GM19193 (cell line): ENCODE measurements around the gene KCNG3.

Experiments
- POLR2A ChIP-seq: IDR thresholded peaks from 4 replicates; pipeline ENCODE4 v1.6.1; 2011; ENCODE audit not compliant: insufficient read depth, insufficient read length; ENCODE audit errors: extremely low read depth

KCNG3 gene

DNA sequence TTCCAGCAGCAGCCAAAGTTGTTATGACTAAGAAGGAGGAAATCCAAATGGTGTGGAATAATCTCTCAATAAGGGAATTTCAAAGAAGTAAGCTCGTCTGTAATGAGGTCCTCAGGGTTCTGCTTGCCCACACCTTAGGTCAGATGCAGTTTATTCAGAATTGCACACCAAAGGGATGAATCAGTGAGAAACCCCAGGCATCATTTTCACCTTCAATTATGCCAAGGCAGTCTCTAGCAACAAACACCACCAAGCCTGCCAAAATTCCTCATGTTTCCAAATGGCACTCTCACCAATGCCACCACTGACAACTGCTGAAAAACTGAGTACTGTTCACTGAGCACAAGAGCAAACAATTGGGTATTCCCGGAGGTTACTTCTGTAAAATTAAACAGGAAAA, 43.6 kb downstream of the KCNG3 start:
- TF ChIP-seq POLR2A: no peak

- TF ChIP-seq POLR2A: no peak
Measured at GRCh38 chr2:42449163-42450087, 44.4 kb downstream of the KCNG3 start.

GRCh38 chr2:42448163-42448562, 45.6 kb downstream of the KCNG3 start:
- no peak for TF ChIP-seq POLR2A

DNA sequence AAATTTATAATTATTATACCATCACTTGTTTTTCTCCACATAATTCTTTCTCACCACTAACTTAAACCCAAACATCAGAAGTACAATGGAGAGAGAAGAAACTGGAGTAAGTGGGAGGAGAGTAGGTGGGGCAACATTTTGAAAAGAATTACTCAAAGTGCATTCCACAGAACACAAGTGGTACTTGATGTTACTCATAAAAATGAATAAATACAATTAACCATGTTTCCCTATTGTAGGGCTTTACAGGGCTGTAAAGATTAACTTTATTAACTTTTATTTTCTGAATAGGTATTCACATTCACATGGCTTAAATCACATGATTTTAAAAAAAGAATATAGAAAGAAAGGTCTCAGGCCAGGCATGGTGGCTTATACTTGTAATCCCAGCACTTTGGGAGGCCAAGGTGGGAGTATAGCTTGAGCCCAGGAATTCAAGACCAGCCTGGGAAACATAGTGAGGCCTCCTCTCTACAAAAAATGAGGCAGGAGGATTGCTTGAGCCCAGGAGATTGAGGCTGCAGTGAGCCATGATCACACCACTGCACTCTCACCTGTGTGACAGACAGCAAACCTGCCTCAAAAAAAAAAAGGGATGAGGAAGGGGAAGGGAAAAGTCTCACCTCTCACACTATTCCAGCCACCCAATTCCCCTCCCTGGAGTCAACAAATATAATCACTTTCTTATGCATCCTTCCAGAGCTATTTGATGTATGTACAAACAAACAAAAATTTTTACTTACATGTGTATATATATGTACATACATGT, 47.1 kb downstream of the KCNG3 start:
- TF ChIP-seq POLR2A: no peak

DNA sequence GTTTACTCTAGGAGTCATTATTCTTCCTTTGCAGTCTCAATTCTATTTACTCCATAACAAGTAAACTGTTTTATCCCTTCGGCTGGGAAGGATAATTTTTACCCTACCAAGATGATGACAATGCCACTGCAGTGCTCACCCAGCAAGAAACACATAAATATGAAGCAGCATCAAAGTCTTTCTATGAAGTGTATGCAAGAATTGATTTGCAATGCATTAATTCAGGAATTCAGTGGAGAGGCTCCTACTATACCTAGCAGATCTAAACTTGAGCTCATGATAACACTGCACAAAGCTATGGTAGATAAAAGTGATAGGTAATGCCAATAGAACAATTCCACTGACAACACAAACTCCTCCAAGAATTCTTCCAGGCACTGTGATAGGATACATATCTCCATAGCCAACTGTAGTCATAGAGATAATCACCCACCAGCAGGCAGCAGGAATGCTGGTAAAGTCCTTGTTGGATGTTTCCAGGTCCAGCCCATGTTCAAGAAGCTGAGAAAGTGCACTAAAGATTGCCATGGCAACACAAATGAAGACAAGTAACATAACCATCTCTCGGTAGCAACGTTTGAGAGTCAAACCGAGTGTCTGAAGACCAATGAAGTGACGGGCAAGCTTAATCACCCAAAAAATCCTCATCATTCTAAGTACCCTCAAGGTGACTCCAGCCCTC, 49.9 kb downstream of the KCNG3 start:
- no peak for TF ChIP-seq POLR2A

DNA sequence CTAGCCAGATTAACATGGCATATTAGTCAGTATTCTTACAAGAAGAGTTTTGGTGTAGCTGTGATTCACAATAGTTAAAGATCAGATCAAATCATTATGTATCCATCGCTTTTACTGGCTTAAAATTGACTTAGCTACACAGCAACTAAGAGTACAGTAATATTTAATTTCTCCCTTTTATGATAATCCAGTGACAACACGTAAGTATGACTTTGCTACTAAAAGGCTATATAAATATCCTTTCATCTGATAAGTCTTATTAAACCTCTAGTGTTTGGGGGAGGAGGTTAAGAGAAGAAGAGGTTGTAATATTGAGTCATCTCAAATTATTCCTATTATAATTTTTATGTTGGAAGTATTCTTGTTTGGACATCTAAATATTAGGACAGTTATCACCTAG, 51.0 kb downstream of the KCNG3 start:
- no peak for TF ChIP-seq POLR2A

GRCh38 chr2:42438685-42439084, 55.1 kb downstream of the KCNG3 start:
- TF ChIP-seq POLR2A: no peak

DNA sequence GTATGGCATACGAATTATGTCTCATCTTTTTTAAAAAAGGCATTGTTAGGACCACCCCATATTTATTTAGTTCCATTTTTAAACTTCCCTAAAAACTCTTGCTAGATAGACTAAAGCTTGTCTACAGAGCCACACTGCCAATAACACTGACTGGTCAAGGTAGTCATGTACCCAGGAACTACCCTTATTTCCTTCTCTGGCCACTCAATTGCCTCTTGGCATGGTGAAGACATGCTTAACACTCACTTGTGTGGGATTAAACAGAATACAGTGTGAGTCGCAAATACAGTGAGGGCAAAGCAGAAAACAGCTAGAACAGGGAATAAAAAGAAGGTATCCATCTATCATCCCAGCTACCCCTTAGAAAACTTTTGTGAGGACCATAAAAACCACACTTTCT, 57.4 kb downstream of the KCNG3 start:
- no peak for TF ChIP-seq POLR2A

- TF ChIP-seq POLR2A: no peak
Measured at GRCh38 chr2:42435628-42436027, 58.2 kb downstream of the KCNG3 start.

DNA sequence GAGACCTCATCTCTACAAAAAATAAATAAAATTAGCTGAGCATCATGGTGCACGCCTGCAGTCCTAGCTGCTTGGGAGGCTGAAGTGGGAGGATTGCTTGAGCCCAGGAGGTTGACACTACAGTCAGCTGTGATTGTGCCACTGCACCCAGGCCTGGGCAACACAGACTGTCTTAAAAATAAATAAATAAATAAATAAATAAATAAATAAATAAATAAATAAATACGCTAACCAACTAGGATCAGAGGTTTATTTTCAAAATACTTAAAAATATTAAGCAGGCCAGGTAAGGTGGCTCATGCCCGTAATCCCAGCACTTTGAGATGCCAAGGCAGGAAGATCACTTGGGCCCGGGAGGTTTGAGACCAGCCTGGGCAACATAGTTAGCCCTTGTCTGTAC, 63.6 kb downstream of the KCNG3 start:
- no peak for TF ChIP-seq POLR2A

DNA sequence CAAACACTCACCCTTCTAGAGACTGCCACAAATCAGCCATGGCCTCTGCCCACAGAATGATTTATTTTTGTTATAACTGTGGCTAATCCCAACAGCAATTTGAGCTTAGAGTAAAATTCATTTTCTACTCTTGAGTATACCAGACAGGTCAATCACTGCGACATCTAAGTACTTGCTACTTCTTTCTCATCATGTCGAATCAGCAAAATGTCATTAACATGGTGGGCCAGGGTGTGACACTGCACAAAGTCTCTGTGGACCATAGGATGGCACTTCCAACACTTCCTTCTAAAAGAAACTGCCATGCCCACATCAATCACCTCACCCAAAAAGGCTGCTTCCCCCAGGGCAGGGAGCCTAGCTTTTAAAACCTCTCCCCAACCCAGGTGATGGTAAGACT, 64.4 kb downstream of the KCNG3 start:
- no peak for TF ChIP-seq POLR2A

- no peak for TF ChIP-seq POLR2A
Measured at GRCh38 chr2:42425697-42426096, 68.1 kb downstream of the KCNG3 start.

DNA sequence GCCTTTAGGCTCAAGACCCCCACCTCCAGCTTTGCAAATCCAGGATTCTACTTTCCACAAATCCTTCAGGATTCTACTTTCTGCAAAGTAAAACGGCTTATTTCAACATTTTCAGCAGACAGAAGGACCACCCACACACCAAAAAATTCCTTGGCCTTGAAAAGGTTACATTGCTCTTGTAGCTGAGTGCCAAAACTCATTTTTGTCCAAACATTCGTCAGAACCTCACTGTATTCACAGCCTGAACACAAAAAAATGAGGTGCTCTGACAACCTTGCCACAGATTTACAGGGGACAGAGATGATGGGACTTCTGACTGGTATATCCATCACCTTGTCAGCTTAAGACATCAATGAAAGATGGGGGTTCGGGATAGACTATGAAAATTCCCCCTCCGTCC, 69.7 kb downstream of the KCNG3 start:
- no peak for TF ChIP-seq POLR2A

- TF ChIP-seq POLR2A: no peak
Measured at GRCh38 chr2:42421601-42422239, 72.1 kb downstream of the KCNG3 start.

- TF ChIP-seq POLR2A: no peak
Measured at GRCh38 chr2:42421157-42421485, 72.7 kb downstream of the KCNG3 start.
